Measurements from ENCODE around the gene SKP1. TPM values are rescaled to one million over a fixed set of nuclear protein-coding genes. Genes with fewer than 3 reads are reported as not detected.

SKP1 gene
- total RNA-seq, 1 donor: 145 TPM

GRCh38 chr5:134145041-134145757 is 31.6 kb downstream of the SKP1 start:
- H3K4me2 ChIP-seq (ENCODE audit: insufficient read depth, low read length): no peak overlapping the region
- H2AFZ ChIP-seq (ENCODE audit: low read length): no peak overlapping the region
- TF ChIP-seq CTCF (IDR thresholded peaks at IDR 0.05; ENCODE audit: extremely low read depth, low read depth, low read length): no peak
- no peak for DNase-seq (ENCODE audit: insufficient read length, low spot score, missing footprints)
- peaks cover 73% of the 10 kb centered on the region for H3K36me3 ChIP-seq (ENCODE audit: insufficient read depth, low read length)
- H3K4me3 ChIP-seq (ENCODE audit: insufficient read depth, low read length): no peak overlapping the region
- peaks cover 7% of the 10 kb centered on the region for H3K4me1 ChIP-seq (ENCODE audit: insufficient read depth, low read length)
- H3K27ac ChIP-seq (ENCODE audit: low read depth, low read length): no peak overlapping the region
- peaks cover 75% of the 10 kb centered on the region for H3K79me2 ChIP-seq (ENCODE audit: insufficient read depth, low read length)
- no peaks in the 10 kb centered on the region for H3K9me3 ChIP-seq (ENCODE audit: low read depth, low read length)
- H4K20me1 ChIP-seq (ENCODE audit: insufficient read depth, low read length): peaks cover 68% of the 10 kb centered on the region
- no peaks in the 10 kb centered on the region for H3K27me3 ChIP-seq (ENCODE audit: insufficient read depth, low read length)

- no peak overlapping the region for H3K4me3 ChIP-seq (ENCODE audit: insufficient read depth, low read length)
- no peak overlapping the region for H3K4me2 ChIP-seq (ENCODE audit: insufficient read depth, low read length)
- H4K20me1 ChIP-seq (ENCODE audit: insufficient read depth, low read length): peaks cover 73% of the 10 kb centered on the region
- no peak for DNase-seq (ENCODE audit: insufficient read length, low spot score, missing footprints)
- no peak overlapping the region for H2AFZ ChIP-seq (ENCODE audit: low read length)
- H3K79me2 ChIP-seq (ENCODE audit: insufficient read depth, low read length): peaks cover 68% of the 10 kb centered on the region
- H3K27ac ChIP-seq (ENCODE audit: low read depth, low read length): no peak overlapping the region
- H3K36me3 ChIP-seq (ENCODE audit: insufficient read depth, low read length): peaks cover 70% of the 10 kb centered on the region
- peaks cover 13% of the 10 kb centered on the region for H3K4me1 ChIP-seq (ENCODE audit: insufficient read depth, low read length)
- no peaks in the 10 kb centered on the region for H3K27me3 ChIP-seq (ENCODE audit: insufficient read depth, low read length)
- no peaks in the 10 kb centered on the region for H3K9me3 ChIP-seq (ENCODE audit: low read depth, low read length)
- no peak for TF ChIP-seq CTCF (IDR thresholded peaks at IDR 0.05; ENCODE audit: extremely low read depth, low read depth, low read length)
Observed at GRCh38 chr5:134143944-134144941, 32.5 kb downstream of the SKP1 start.

- H4K20me1 ChIP-seq (ENCODE audit: insufficient read depth, low read length): peaks cover 69% of the 10 kb centered on the region
- H3K27me3 ChIP-seq (ENCODE audit: insufficient read depth, low read length): no peaks in the 10 kb centered on the region
- no peak overlapping the region for H2AFZ ChIP-seq (ENCODE audit: low read length)
- peaks cover 21% of the 10 kb centered on the region for H3K4me1 ChIP-seq (ENCODE audit: insufficient read depth, low read length)
- H3K4me3 ChIP-seq (ENCODE audit: insufficient read depth, low read length): no peak overlapping the region
- no peak for TF ChIP-seq CTCF (IDR thresholded peaks at IDR 0.05; ENCODE audit: extremely low read depth, low read depth, low read length)
- H3K27ac ChIP-seq (ENCODE audit: low read depth, low read length): no peak overlapping the region
- peaks cover 65% of the 10 kb centered on the region for H3K36me3 ChIP-seq (ENCODE audit: insufficient read depth, low read length)
- no peaks in the 10 kb centered on the region for H3K9me3 ChIP-seq (ENCODE audit: low read depth, low read length)
- H3K4me2 ChIP-seq (ENCODE audit: insufficient read depth, low read length): no peak overlapping the region
- no peak for DNase-seq (ENCODE audit: insufficient read length, low spot score, missing footprints)
- H3K79me2 ChIP-seq (ENCODE audit: insufficient read depth, low read length): peaks cover 64% of the 10 kb centered on the region
Observed at GRCh38 chr5:134143431-134143830, 33.3 kb downstream of the SKP1 start.

- no peak for TF ChIP-seq CTCF (IDR thresholded peaks at IDR 0.05; ENCODE audit: extremely low read depth, low read depth, low read length)
- Histone ChIP-seq H4K20me1 (ENCODE audit: insufficient read depth, low read length) (peaks cover 65% of the 10 kb centered on the region), H3K4me3 (ENCODE audit: insufficient read depth, low read length) (no peak overlapping the region), H2AFZ (ENCODE audit: low read length) (no peak overlapping the region), H3K9me3 (ENCODE audit: low read depth, low read length) (no peaks in the 10 kb centered on the region), H3K27ac (ENCODE audit: low read depth, low read length) (no peak overlapping the region), H3K27me3 (ENCODE audit: insufficient read depth, low read length) (no peaks in the 10 kb centered on the region), H3K36me3 (ENCODE audit: insufficient read depth, low read length) (peaks cover 61% of the 10 kb centered on the region), H3K4me2 (ENCODE audit: insufficient read depth, low read length) (no peak overlapping the region), H3K4me1 (ENCODE audit: insufficient read depth, low read length) (peaks cover 24% of the 10 kb centered on the region), H3K79me2 (ENCODE audit: insufficient read depth, low read length) (peaks cover 64% of the 10 kb centered on the region)
- DNase-seq (ENCODE audit: insufficient read length, low spot score, missing footprints): no peak
Observed at GRCh38 chr5:134142806-134143205, 33.9 kb downstream of the SKP1 start.
